T-cell (primary cell): ENCODE measurements around the gene CFAP70. TPM values are rescaled to one million over a fixed set of nuclear protein-coding genes. Genes with fewer than 3 reads are reported as not detected.
A peak's percentile ranks its signal among the peaks of the same experiment; 100 is the strongest.

Source experiments
- ATAC-seq, 4 experiments: fragments of 200-7000 bp in 3 of 4; fragments of 150-1000 bp in 1 of 4; cut with Tn5 transposase; replicated peaks in 1 of 4; 1 replicate in 3 of 4; 2 replicates in 1 of 4; pipeline ENCODE4 v1.10.0; 2021; ENCODE audit warnings: moderate library complexity in 3 of 4, mild to moderate bottlenecking in 2 of 4, moderate number of reproducible peaks in 1 of 4
- CTCF ChIA-PET, 2 donors: fragments of 300-600 bp; sonication (Branson Sonifier 250); formaldehyde crosslinking; loops; one replicate each; lab custom pipeline; 2022; ENCODE audit warnings: antibody characterized with exemption in 2 of 2; lab: Charles Lee
- POLR2A ChIA-PET, 2 donors: fragments of 300-600 bp; sonication (Branson Sonifier 250); formaldehyde crosslinking; loops; one replicate each; lab custom pipeline; 2022; ENCODE audit warnings: antibody characterized with exemption in 2 of 2; lab: Charles Lee
- DNase-seq, 35 experiments: peaks; one replicate each; pipeline versions ENCODE4 v3.0.0 to v3.0.0-alpha.2; 2013 to 2023
- H3K27ac ChIP-seq: one replicate; pipeline ENCODE4 v1.5.1; 2013; ENCODE audit warnings: low read length
- H3K27me3 ChIP-seq, 2 experiments: replicated peaks in 1 of 2; 1 replicate in 1 of 2; 2 replicates in 1 of 2; pipeline versions ENCODE4 v1.6.1 to v1.7.0; 2013; ENCODE audit warnings: low read length in 1 of 2, mixed read lengths in 1 of 2; ENCODE audit not compliant: control insufficient read depth in 2 of 2, insufficient read depth in 2 of 2; ENCODE audit errors: extremely low read depth in 1 of 2
- H3K36me3 ChIP-seq, 2 donors: 1 replicate in 1 of 2; 2 replicates in 1 of 2; pipeline versions ENCODE4 v1.6.1 to v1.7.0; 2013; ENCODE audit warnings: low read length in 1 of 2; ENCODE audit not compliant: control insufficient read depth in 2 of 2, insufficient read depth in 1 of 2; ENCODE audit errors: extremely low read depth in 1 of 2
- H3K4me1 ChIP-seq, 2 experiments: 1 replicate in 1 of 2; 2 replicates in 1 of 2; pipeline versions ENCODE4 v1.6.1 to v1.7.0; 2013; ENCODE audit warnings: low read length in 2 of 2, mixed read lengths in 1 of 2; ENCODE audit not compliant: insufficient read depth in 2 of 2, control insufficient read depth in 1 of 2; ENCODE audit errors: extremely low read depth in 1 of 2
- H3K4me3 ChIP-seq, 2 donors: 1 replicate in 1 of 2; 2 replicates in 1 of 2; pipeline versions ENCODE4 v1.5.1 to v1.7.0; 2013; ENCODE audit warnings: mild to moderate bottlenecking in 2 of 2, low read length in 1 of 2, moderate library complexity in 1 of 2; ENCODE audit not compliant: control insufficient read depth in 1 of 2; ENCODE audit errors: extremely low read depth in 1 of 2
- H3K9me3 ChIP-seq: 2 replicates; pipeline ENCODE4 v1.7.0; 2013
- H3K27ac Mint-ChIP-seq, 2 donors: one replicate each; pipeline ENCODE4 v1.8.0; 2020 to 2021; ENCODE audit warnings: mild to moderate bottlenecking in 2 of 2, mixed read lengths in 2 of 2
- H3K27me3 Mint-ChIP-seq, 2 donors: one replicate each; pipeline ENCODE4 v1.8.0; 2021 to 2022; ENCODE audit warnings: mixed read lengths in 2 of 2
- H3K36me3 Mint-ChIP-seq: one replicate; pipeline ENCODE4 v1.8.0; 2021; ENCODE audit warnings: mixed read lengths
- H3K4me1 Mint-ChIP-seq, 3 donors: one replicate each; pipeline ENCODE4 v1.8.0; 2020 to 2022; ENCODE audit warnings: mixed read lengths in 3 of 3, mild to moderate bottlenecking in 1 of 3
- H3K4me3 Mint-ChIP-seq, 3 donors: one replicate each; pipeline ENCODE4 v1.8.0; 2020 to 2022; ENCODE audit warnings: mild to moderate bottlenecking in 3 of 3, mixed read lengths in 3 of 3, moderate library complexity in 3 of 3
- H3K9me3 Mint-ChIP-seq, 3 donors: one replicate each; pipeline ENCODE4 v1.8.0; 2020 to 2022; ENCODE audit warnings: mixed read lengths in 3 of 3
- WGBS: methylation state at CpG from one replicate; pipeline ENCODE4 v1.1.5; 2013; ENCODE audit warnings: missing lambda C conversion rate; ENCODE audit not compliant: insufficient coverage; 5-methylcytosine and 5-hydroxymethylcytosine counted together
- total RNA-seq, 35 experiments: library from RNA in 6 of 35; stranded (reverse) in 6 of 35; fragments of 120-200 nt in 1 of 35; gene quantifications; one replicate each; pipeline versions ENCODE4 v1.2.1 to v1.2.4 and lab custom pipeline; 2013 to 2026

The CFAP70 gene
- total RNA-seq: 1 to 10 TPM; 1.9 to 4.0 (median 3.2) TPM
- total RNA-seq (2013): 2.4 TPM
- total RNA-seq (lab: John Stamatoyannopoulos, UW): 1.3 to 12.8 (median 6.3) reads per million in 29 experiments

DNA sequence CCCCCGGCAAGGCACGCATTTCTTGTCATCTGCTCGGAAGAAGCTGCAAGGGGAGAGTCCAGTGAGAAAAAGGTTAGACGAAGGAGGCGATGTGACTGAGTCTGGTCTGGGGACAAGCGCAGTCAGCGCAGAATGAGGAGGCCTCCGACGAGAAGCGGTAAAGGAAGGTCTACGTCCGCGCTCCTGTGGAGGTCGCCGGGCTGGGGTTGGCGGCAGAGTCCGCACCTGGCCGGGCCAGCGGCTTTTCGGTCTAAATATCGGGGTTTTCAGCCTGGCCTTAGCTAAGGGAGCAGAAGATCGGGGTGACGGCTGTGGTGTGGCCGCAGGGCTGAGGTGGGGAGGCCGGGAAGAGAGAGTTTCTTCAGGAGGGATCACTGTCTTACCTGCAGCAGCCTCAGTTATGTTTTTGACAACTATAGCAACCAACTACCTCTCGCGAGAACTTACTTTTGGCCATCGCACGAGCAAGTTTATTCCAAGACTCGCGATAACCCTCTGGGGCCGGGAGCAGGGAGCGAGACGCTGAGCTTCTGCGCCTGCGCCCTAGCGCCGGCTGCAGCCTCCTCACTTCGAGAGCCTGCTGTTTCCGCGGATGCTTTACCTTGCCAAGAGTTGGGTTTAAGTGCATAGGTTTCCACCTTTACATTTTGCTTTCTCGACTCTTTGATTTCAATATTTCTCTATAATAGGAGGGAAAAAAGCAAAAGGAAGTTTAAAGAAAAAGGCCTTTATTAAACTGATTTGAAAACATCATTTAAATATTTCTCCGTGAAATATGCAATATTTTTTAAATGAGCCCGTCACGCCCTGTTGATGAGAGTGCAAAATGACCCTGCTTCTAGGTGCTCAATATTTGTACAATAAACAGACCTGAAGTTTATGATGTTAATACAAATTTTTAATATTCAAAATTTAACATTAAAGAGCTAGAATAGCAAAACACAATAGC, at the start of gene CFAP70:
Gene CFAP70, minus strand, starts transcription at position 534 of the 949 bp plus-strand sequence. CDS start 4,068 bp downstream, outside the sequence.
- H3K4me3 ChIP-seq: peak within 1 kb of the TSS; percentile 65 to 81
- no peaks in the 10 kb centered on the region for H3K36me3 ChIP-seq
- POLR2A ChIA-PET: interaction anchor here (0.6 to 0.7 kb wide), 3 partner anchors 136 to 830 kb away, joined by 3 to 4 read pairs (median 3); no protein-coding TSS in a partner anchor

DNA sequence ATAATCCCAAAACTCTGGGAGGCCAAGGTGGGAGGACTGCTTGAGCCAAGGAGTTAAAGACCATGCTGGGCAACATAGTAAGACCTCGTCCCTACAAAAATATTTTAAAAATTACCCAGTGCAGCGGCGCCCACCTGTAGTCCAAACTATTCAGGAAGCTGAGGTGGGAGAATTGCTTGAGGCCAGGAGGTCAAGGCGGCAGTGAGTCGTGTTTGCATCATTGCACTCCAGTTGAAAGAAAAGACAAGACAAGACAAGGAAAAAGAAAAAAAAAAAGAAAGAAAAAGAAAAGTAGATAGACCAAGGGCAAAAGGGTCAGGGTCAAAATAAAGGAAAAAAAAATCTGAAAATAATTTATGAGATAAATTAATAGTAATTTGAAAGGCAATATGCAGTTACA, 49.4 kb upstream of the CFAP70 start:
- DNase-seq: no peak
- Histone ChIP-seq H3K27ac (no peak overlapping the region), H3K9me3 (no peaks in the 10 kb centered on the region), H3K4me1 (peaks cover 6 to 28% of the 10 kb centered on the region in 2 experiments), H3K4me3 (no peak overlapping the region), H3K36me3 (peaks cover 0 to 12% of the 10 kb centered on the region in 2 donors), H3K27me3 (no peaks in the 10 kb centered on the region)
- Mint-ChIP-seq H3K27ac (no peak overlapping the region), H3K36me3 (peaks cover 16% of the 10 kb centered on the region), H3K27me3 (no peaks in the 10 kb centered on the region), H3K9me3 (no peaks in the 10 kb centered on the region), H3K4me3 (peak overlapping the region in 1 of 3 donors; percentile 24), H3K4me1 (peaks cover 71 to 81% (median 76%) of the 10 kb centered on the region in 3 donors)
- WGBS: 93% methylated on average over 2 of the region's 5 CpGs
- CTCF ChIA-PET: no interaction called here
- ATAC-seq: no peak
- POLR2A ChIA-PET: no interaction called here

More for the DNA sequence above, at the start of gene CFAP70:
- Mint-ChIP-seq H3K27me3 (no peaks in the 10 kb centered on the region), H3K4me3 (peak within 1 kb of the TSS; percentile 93 to 98 (median 98)), H3K4me1 (peaks cover 11 to 15% (median 15%) of the 10 kb centered on the region in 3 donors), H3K36me3 (peaks cover 8% of the 10 kb centered on the region), H3K9me3 (peaks cover 0 to 6% (median 0%) of the 10 kb centered on the region in 3 donors), H3K27ac (peak within 1 kb of the TSS; percentile 89 to 98)
- Histone ChIP-seq H3K27ac (peak within 1 kb of the TSS; percentile 75), H3K4me1 (peaks cover 0 to 9% of the 10 kb centered on the region in 2 experiments), H3K9me3 (no peaks in the 10 kb centered on the region), H3K27me3 (peaks cover 0 to 2% of the 10 kb centered on the region in 2 experiments)
- under 1% methylated on average over 30 of the region's 45 CpGs for WGBS
- ATAC-seq (peak; percentile 96 to 99 (median 99)), DNase-seq (peak; percentile 75 to 98 (median 92))
- CTCF ChIA-PET: interaction anchor here in 1 of 2 donors (0.5 to 1.0 kb wide), 6 partner anchors 38 to 285 kb away, joined by 3 read pairs; no protein-coding TSS in a partner anchor

DNA sequence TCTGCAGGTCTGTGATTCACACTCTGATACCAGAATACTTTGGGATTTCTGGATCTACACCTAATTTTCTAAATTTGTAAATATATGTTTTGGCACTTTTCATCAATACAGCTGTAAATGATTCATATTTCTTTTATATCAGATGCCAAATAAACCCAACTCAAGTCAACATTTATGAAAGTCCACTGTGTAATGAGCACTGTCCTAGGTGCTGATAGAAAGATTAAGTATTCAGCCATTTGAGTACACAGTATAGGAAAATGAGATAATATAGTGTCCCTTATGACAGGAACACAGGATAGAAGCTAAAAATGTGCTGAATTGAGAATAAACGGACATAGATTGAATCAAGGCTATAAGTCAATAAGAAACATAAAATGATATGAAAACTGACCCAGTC, 48.8 kb upstream of the CFAP70 start:
- Histone ChIP-seq H3K27ac (no peak overlapping the region), H3K9me3 (no peaks in the 10 kb centered on the region), H3K27me3 (no peaks in the 10 kb centered on the region), H3K36me3 (peaks cover 0 to 12% of the 10 kb centered on the region in 2 donors), H3K4me3 (no peak overlapping the region), H3K4me1 (peaks cover 2 to 22% of the 10 kb centered on the region in 2 experiments)
- ChIA-PET CTCF (no interaction called here), POLR2A (no interaction called here)
- no peaks in the 10 kb centered on the region for H3K27me3 Mint-ChIP-seq
- no peaks in the 10 kb centered on the region for H3K9me3 Mint-ChIP-seq
- H3K36me3 Mint-ChIP-seq: peaks cover 16% of the 10 kb centered on the region
- H3K27ac Mint-ChIP-seq: no peak overlapping the region
- no CpG with 5 or more reads among the region's 1 CpG for WGBS
- ATAC-seq (no peak), DNase-seq (no peak)
- H3K4me3 Mint-ChIP-seq: no peak overlapping the region
- H3K4me1 Mint-ChIP-seq: peaks cover 69 to 79% (median 74%) of the 10 kb centered on the region in 3 donors

DNA sequence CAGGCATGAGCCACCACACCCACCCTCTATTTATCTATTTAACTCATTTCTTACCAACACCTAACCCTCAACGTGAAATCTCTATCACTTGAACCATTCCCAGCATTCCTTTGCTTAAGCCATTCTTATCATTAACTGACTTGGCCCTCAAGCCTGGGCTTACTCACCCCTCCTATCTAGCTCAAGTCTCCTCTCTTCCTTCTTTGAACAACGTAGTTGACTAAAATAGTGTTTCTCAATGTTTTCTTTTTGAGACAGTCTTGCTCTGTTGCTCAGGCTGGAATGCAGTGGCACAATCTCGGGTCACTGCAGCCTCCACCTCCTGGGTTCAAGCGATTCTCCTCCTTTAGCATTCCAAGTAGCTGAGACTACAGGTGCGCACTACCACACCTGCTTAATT, 48.2 kb upstream of the CFAP70 start:
- no peak for DNase-seq
- Mint-ChIP-seq H3K36me3 (peaks cover 16% of the 10 kb centered on the region), H3K4me1 (peaks cover 62 to 76% (median 70%) of the 10 kb centered on the region in 3 donors), H3K4me3 (no peak overlapping the region), H3K27ac (peak overlapping the region in 1 of 2 donors; percentile 28), H3K9me3 (no peaks in the 10 kb centered on the region), H3K27me3 (no peaks in the 10 kb centered on the region)
- H3K4me3 ChIP-seq: no peak overlapping the region
- 98% methylated on average over 5 of the region's 5 CpGs for WGBS
- ChIA-PET CTCF (no interaction called here), POLR2A (interaction anchor here in 1 of 2 donors (0.6 kb wide), 1 partner anchor 1129 kb away, joined by 4 read pairs; no protein-coding TSS in a partner anchor)
- H3K27me3 ChIP-seq: no peaks in the 10 kb centered on the region
- ATAC-seq: no peak
- no peaks in the 10 kb centered on the region for H3K9me3 ChIP-seq
- peaks cover 2 to 16% of the 10 kb centered on the region in 2 experiments for H3K4me1 ChIP-seq
- H3K36me3 ChIP-seq: peaks cover 0 to 12% of the 10 kb centered on the region in 2 donors
- H3K27ac ChIP-seq: no peak overlapping the region

DNA sequence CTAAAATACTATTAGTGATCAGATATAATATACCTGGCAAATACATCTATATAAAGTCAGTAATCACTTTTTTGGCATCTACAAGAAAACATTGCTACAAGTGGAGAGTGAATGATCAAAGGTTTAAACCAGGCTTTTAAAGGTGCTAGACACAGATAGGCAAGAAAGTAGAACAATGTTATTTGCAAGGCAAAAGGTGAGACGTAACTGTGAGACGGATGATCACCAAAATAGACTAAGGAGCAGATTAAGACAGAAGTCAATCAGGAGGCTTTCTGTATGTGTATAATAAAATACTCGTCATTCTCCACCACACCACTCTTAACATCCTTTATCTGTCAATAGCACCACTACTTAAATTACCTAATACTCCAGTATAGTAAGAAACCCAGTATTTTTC, 46.9 kb upstream of the CFAP70 start:
- Histone ChIP-seq H3K4me1 (peaks cover 2 to 11% of the 10 kb centered on the region in 2 experiments), H3K36me3 (peaks cover 1 to 12% of the 10 kb centered on the region in 2 donors), H3K4me3 (no peak overlapping the region), H3K27me3 (no peaks in the 10 kb centered on the region), H3K27ac (no peak overlapping the region), H3K9me3 (no peaks in the 10 kb centered on the region)
- no CpG with 5 or more reads among the region's 3 CpGs for WGBS
- Mint-ChIP-seq H3K27me3 (no peaks in the 10 kb centered on the region), H3K9me3 (no peaks in the 10 kb centered on the region), H3K36me3 (peaks cover 11% of the 10 kb centered on the region), H3K4me3 (no peak overlapping the region), H3K27ac (no peak overlapping the region), H3K4me1 (peaks cover 54 to 67% (median 64%) of the 10 kb centered on the region in 3 donors)
- POLR2A ChIA-PET: no interaction called here
- no peak for ATAC-seq
- no peak for DNase-seq
- CTCF ChIA-PET: no interaction called here

DNA sequence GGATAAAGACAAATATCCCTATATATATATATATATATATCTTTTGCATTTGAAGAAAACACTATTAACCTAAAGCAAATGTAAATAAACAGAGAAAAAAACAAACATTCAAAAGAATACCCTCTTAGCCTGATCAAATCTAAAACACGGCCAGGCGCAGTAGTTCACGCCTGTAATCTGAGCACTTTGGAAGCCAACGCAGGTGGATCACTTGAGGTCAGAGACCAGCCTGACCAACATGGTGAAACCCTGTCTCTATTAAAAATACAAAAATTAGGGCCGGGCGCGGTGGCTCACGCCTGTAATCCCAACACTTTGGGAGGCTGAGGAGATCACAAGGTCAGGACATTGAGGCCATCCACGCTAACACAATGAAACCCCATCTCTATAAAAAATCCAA, 46.0 kb upstream of the CFAP70 start:
- 92% methylated on average over 7 of the region's 9 CpGs for WGBS
- H3K36me3 Mint-ChIP-seq: peaks cover 7% of the 10 kb centered on the region
- H3K27ac Mint-ChIP-seq: no peak overlapping the region
- peaks cover 45 to 61% (median 58%) of the 10 kb centered on the region in 3 donors for H3K4me1 Mint-ChIP-seq
- H3K9me3 Mint-ChIP-seq: no peaks in the 10 kb centered on the region
- no peaks in the 10 kb centered on the region for H3K9me3 ChIP-seq
- H3K4me1 ChIP-seq: peaks cover 0 to 8% of the 10 kb centered on the region in 2 experiments
- POLR2A ChIA-PET: no interaction called here
- H3K27ac ChIP-seq: no peak overlapping the region
- no peak for DNase-seq
- CTCF ChIA-PET: no interaction called here
- no peak for ATAC-seq
- no peaks in the 10 kb centered on the region for H3K27me3 Mint-ChIP-seq
- H3K4me3 Mint-ChIP-seq: no peak overlapping the region
- no peaks in the 10 kb centered on the region for H3K27me3 ChIP-seq
- H3K36me3 ChIP-seq: peaks cover 4 to 14% of the 10 kb centered on the region in 2 donors
- H3K4me3 ChIP-seq: no peak overlapping the region
